ENCODE data around the gene PLOD2.

PLOD2 gene

DNA sequence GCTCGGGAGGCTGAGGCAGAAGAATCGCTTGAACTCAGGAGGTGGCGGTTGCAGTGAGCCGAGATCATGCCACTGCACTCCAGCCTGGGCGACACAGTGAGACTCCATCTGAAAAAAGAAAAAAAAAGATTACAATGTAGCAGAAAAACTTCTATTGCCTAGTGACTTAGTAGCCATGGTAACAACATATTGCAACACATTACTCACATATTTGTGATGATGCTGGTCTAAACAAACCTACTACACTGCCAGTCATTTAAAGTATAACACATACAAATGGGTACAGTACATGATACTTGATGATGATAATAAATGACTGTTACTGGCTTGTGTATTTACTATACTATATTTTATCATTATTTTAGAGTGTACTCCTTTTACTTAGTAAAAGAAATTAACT lies 125.6 kb downstream of the PLOD2 start:
- DNase-seq = peak; percentile 56

DNA sequence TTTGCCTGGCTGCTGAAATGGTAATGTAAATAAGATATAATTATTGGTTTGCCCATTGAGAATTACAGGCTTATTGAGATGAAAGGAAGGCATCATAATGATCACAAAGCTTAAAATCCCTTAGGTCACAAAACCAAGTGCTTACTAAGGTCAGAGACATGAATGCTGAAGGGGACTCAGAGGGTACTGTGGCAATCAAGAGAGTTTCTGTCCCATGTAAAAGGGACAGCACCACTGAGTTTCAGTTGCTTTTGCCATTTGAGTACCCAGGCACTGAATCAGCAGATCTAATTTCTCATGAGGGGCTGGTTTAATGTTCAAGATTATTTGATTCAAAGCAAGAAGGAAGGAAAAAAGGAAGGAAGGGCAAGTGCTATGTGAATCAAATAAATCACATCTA lies 127.0 kb downstream of the PLOD2 start:
- no peak for DNase-seq

- no peak for DNase-seq
These were observed 134.4 kb downstream of the PLOD2 start for GRCh38 chr3:146026547-146026946.

DNA sequence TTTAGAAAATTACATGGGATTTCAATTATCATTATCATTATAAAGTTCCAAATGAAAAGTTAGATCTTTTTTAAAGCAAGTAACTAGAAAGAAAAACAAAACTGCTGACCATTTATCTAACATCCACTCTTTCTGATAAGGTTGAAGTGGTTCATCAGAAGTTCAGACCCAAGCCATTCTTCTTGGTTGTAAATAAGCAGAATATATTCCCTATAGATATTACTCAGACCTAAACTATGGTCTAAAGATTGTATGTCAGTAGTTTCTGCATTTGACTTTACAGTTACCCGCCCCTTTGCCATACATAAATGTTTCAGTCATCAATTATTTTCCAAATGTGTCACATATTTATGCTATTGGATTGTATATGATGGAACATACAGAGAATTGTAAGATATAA lies 136.7 kb downstream of the PLOD2 start:
- DNase-seq = no peak

DNA sequence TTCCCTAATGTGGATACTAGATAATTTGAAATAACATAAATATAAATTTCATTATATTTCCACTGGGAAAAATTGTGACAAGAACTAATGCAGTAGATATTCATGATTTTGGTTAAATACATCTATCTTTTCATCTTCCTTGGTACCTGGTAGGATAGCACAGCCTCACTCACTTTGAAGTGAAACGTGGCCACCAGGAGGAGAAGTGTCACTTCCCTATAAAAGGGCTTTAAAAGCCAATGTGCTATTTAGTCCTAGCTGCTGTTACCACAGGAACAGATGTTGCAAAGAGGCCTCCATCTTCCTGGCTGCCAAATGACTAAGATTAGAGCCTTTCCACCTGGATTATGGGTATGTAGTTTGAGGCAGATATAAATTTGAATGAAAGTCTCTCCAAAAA lies 140.0 kb downstream of the PLOD2 start:
- peak; percentile 4 for DNase-seq

GRCh38 chr3:146019508-146019907 lies 141.5 kb downstream of the PLOD2 start:
- peak; percentile 18 for DNase-seq
